HG03378 (cell line): ENCODE data around the gene CHST8.
"Not testable (repeated sequence)": the region's sequence is repeated elsewhere in the genome, so short reads cannot be mapped to it uniquely, and the experiment has no call there.

Experiments
- ATAC-seq: cut with Tn5 transposase; IDR thresholded peaks from one replicate; pipeline ENCODE4 v1.9.1; 2021; ENCODE audit warnings: mild to moderate bottlenecking, moderate library complexity; ENCODE audit not compliant: unreplicated experiment

The CHST8 gene

DNA sequence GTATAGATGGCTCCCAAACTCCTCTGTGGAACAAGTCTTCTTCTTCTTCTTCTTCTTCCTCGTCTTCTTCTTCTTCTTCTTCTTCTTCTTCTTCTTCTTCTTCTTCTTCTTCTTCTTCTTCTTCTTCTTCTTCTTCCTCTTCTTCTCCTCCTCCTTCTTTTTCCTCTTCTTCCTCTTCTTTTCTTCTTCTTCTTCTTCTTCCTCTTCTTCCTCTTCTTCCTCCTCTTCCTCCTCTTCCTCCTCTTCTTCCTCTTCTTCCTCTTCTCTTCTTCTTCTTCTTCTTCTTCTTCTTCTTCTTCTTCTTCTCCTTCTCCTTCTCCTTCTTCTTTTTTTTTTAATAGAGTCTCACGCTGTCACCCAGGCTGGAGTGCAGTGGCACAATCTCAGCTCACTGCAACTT lies 3.4 kb upstream of the CHST8 start:
- not testable (repeated sequence) for ATAC-seq

DNA sequence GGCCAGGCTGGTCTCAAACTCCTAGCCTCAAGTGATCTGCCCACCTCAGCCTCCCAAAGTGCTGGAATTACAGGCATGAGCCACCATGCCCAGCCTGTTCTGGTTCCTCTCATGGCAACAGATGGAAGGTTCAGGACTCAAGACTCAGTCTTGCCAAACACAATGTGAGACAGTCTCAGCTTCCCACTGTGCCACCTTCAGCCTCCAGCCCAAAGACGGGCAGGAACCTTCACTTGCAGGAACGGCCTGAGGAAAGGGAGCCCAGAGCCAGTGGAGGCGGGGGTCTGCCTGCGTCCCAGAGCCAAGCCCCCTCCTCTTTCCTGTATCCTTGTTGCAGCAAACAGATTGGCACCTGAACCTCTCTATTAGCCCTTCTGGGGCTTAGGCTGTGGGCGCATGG lies 2.9 kb upstream of the CHST8 start:
- ATAC-seq = no peak

DNA sequence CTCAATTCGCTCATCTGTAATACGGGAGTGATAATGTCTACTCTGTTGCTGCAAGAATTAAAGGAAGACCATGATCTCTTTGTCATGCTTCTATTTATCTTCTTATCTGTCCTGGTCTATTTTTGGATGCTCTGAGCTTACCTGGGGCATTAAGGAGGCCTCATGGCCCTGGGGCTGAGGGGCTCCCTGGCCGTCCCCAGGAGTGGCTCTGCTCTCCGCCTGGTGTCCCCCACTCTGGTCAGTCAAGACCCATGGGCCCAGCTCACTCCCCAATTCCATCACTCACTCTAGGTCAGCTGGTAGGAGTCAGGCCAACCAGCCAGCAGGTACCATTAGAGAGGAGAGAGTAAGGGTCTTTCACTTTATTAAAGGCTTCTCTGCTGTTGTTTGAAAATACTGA lies 1.1 kb upstream of the CHST8 start:
- ATAC-seq = no peak

DNA sequence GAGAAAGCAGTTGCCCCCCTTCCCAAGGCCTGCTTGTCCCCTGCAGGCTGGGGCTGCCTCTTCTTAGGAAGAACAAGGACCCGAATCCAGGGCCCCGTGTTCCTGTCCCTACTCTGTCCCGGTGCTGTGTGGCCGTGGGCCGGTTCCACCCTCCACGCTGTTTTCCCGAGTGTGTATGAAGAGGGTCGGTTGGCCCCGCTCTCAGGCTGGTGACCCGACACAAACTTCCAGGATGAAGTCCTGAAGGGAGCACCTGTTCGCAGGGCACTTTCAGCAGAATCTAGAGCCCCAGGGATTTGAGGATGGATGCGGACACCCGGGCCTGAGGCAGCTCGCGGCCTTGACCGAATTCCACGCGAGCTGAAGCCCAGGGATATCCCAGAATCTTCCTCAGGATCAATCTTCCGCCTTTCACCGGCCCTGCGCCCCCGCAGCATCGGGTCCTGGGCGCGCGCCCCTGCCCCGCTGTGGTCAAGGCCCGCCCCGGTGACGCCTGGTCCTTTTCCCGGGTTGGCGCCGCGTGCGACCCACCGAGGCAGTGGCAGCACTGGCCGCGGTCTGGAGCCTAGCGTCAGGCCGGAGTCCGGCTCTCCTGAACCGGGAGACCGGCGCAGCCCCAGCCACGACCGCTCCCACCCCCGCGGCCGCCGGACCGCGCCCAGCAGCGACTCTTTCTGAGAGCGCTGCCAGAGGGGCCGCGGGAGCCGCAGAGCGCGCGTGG lies 528 bp upstream of the CHST8 start:
- no peak for ATAC-seq

DNA sequence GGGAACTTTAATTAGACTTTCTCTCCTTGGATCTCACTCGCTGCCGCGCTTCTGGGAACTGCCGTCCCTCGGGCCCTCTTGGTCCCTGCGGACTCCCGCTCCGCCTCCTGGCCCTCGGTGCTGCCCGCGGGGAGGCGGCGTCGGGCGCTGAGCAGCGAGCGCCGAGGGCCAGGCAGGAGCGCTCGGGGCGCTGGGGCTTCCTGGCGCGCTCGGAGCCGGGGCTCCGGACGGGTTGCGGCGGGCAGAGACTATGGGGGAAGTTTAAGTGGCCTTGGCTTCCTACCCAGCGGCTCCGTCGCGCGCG lies 704 bp downstream of the CHST8 start:
- ATAC-seq = no peak

DNA sequence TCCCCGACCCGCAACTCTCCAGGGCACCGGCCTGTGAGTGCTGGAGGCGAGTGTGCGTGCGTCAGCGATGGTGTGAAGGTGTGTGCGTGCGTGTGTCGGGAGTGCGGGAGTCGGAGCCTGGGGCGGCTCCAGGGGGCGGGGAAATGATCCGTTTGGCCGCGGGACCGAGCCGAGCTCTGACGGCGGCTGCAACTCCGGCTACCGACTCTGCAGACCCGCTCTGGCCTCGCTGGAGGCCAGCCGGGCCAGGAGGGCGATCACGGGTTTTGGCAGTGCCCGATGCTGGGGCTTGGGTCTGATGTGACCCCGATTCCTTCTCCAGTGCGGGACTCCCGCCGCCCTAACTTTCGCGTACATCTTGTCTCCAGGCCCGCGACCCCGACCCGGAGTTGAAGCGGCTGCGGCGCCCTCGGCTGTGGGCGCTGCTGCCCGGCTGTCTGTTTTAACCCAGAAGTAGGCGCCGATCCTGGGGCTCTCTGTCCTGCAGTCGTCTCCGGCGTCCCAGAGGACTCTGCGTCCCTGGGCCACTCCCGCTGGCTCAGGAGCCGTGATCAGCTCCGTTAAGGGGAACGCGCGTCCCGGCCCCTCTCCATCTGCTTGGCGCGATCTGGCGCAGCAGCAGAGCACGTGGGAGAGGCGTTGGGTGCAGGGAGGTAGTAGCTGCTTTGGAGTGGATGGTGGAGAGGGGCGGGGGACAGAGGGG lies 1.2 kb downstream of the CHST8 start:
- no peak for ATAC-seq

DNA sequence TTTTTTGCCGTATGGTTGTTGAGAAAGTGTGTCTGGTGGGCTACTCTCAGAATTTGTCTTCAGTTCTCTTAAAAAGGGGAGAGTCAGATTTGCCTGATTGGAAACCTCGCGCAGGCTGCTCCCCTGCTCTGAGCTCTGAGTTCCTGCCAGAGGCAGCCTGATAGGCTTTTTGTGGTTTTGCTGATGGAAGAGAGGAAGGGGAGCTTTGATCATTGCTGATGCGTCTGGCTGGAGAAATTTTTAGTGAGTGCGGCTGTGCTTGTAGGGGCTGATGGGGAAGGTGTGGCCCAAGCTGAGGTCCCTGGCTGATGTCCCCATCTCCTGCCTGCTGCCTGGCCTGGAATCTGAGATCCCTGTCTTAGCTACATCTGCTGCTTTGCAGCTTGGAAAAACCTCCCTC lies 2.8 kb downstream of the CHST8 start:
- no peak for ATAC-seq

DNA sequence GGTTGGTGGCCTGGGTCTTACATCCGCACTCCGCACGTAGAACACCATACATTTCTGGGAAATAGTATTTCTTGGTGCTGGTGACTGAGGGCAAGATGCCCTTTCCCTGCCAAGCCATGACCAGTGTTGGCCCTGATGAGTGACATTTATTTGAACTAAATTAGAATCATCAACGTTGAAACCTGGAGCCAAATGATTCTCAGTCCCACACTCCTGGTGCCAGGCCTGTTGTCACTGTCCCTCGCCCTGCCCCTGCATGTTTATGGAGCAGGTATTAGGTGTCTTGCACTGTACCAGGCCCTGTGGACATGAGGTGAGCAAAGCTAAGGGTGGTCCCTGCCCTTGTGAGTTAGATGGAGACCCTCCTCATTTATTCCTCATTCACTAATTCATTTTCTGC lies 5.8 kb downstream of the CHST8 start:
- ATAC-seq = no peak

DNA sequence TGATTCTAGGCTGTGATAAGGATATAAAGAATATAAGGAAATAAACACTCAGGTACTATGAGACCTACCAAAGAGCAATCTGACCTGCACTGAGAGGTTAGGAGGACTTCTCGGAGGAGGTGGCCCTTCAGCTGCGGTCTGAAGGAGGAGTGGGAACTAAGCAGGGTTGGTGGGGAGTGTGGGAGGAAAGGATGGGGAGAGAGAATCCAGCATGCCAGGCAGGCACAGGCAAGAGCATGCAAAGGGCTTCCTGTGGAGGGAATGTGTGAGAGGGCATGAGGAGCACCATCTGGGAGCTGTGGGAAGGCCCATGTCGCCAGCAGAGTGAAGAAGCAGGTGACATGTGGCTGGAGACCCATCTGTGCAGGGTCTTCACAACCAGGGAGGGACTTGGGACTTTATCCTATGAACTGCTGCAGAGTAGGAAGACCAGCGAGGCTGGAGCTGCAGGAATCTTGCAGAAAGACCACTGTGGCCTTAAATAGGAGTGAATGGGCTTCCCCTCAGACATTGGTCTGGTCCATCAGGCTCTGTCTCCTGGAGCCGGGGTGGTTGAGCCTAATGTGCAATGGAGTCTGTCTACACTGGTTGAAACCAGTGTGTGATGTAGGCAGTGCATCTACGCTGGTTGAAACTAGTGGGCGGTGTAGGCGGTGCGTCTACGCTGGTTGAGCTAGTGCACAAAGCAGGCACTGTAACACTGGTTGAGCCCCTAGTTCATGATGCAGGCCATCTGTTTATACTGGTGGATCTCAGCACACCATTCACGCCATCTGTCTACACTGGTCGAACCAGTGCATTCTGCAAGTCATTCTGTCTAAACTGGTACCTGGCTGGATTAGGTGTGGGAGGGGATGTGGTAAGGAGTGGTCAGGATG lies 6.4 kb downstream of the CHST8 start:
- no peak for ATAC-seq

DNA sequence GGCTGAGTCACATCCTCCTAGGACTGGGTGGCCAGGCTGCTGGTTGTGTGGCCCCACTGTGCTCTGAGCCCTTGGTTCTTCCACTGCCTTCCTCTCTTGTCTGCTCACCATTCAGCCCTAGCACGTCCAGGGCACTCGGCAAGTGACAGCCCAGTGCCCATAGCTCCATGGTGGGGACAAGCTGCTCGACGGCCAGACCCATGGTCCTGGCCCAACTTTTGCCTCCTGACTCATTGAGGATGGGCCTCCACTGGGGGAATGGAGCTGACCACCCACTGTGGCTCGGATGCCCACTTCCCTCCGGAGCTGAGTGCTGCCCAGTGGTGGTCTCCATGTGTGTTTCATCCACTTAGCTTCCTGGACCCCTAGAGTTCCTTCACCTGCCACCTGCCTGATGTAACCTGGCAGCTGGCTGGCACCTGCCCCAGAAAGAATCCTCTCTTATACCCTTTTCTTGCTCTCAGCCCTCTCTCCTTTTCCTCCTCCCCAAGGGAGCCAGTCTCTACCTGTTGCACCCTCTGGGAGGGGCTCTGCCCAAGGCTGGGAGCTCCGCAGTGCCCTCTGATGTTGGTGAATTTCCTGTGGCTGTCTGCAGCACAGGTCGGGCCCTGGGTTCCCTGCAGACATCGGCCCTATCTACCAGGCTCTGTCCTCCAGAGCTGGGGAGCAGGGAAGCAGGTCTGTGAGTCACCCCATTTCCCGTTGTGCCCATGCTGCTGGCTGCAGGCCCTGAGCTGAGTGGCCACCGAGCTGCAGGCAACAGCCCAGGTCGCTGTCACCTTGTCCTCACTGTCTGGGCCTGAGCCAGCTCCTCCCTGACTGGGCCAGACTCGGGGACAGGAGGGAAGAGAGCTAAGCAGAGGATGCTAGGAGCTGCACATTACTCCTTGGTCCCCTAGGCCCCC lies 7.4 kb downstream of the CHST8 start:
- ATAC-seq = no peak

DNA sequence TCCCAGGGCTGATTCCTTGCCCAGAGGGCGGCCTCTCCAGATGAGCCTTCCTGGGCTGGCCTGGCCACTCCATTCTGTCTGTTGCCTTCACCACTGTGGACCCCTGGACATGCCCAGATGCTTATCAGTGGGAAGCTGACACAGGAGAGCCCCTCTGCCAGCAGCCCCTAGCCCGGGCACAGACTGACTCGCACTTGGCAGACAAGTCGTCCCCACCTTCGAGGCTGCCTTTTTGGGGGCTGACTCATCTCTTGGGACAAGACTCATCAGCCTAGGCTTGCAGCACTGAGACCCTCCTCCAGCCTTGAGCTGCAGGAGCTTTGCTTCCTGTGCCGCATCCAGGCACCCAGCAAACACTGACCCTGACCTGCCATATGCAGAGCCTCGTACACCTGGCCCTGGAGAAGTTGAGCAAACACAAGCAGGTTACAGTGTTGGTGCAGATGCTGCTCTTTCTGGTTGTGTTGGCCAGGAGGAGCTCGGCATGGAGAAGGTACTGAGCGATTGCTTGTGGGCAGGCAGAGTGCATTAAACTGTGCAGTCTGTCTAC lies 8.1 kb downstream of the CHST8 start:
- ATAC-seq = no peak

DNA sequence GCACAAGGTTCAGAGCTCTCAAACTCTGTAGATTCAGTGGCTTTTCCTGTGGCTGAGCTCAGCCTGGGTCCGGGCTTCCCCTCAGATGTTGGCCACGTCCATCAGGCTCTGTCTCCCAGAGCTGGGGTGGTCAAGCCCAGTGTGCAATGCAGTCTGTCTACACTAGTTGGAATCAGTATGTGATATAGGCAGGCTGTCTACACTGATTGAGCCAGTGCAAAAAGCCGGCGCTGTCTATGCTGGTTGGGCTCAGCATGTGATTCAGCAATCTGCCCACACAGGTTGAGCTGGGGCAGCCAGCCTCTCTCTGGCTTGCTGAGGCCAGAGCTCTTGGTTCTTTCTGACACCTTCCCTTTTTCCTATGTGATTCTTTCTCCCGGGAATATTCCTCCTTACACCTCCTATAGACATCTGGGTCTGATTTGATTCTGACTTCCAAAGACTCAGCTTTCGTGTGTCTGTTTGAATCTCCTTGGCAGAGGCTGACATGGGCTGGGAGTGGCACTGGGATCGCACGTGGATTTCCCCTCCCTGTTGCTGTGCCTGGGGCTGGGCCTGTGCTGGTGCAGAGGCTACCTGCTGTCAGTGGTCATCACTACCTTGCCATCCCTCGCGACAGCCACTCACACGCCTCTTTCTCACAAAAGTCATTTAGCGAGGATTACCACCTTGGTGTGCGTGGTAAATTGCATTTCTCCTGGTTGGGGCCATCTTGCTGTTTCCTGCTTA lies 9.3 kb downstream of the CHST8 start:
- ATAC-seq = no peak

DNA sequence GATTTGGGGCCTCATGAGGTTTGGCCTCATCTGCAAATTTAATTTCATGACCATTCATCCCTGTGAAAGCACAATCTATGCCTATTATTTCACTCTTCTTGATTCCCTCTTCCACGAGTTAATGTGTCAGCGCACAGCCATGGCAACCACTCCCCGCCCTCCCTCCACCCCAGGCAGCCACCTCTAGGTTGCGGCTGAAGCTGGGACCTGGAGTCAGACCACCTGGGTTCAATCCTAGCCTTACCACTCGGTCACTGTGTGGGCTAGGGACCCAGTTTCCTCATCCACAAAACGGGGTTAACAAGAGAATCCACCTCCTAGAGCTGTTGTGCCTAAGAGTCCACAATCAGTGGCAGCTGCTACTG lies 9.8 kb downstream of the CHST8 start:
- no peak for ATAC-seq

DNA sequence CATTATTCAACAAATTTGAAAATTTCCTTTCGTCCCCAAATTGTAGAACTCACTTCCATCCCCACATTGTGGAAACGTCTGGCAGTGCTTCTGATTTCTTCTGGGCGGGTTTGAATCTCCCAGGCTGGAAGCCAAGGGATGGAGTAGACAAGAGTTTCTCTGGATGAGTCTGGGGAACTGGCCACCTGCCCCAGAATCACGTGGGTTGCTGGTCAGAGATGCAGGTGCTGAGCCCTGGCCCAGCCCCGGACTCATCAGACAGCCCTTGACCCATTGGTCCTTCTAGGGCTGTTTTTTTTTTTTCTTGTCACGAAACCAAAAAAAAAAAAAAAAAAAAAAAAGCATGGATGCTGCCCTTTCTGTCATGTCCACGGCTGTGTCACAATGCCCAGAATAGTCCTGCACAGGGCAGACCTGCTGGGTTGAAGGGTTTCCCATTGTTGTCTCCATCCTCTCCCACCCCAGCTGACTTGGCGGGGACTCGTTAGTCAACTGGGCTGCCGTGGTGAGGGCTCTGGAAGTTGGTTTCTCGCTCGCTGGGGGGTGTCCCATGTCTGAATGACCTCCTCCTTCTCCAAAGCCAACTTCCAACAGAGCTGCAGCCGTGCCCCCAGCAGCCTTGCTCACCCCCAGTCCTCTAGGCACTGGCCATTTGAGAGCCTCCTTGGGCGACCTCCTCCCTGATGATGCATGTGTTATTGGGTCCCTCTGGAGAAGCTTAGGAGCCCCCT lies 12.8 kb downstream of the CHST8 start:
- ATAC-seq = no peak

DNA sequence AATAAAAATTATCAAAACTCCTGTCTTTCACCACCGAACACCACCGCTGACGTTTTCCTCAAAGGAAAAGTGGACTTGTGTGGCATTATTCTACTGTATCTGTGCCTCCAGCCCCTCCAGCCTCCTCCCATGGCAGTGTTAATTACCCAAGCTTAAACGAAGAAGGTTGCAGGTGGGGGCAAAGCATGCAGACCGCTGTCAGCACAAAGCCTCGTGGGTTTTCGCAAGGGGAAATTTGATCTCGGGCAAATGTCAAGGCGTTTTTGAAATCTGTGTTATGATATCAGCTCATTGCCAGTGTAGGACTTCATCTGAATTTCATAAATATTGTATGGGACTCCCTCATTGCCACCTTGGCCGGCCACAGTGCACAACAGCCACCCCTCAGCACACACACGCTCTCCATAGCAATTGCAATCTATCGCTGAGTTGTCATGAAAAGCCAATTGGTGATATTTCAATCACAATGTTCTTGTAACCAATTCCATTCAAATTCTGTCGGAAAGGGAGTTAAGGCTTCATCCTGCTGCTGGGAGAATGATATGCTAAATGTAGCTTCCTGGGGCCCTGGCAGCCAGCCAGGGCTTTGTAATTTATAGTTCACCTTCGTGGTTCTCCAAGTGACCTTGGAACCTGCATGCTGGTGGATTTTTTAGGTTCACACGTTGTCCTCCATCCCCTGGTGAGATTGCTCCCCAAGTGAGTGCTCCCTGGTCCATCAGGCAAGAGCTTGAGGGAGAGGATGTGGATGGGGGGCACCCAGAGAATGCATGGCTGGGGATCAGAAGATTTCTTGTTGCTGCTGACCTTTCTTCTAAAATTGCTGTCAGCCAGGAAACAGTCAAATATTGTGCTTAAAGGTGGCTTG lies 16.6 kb downstream of the CHST8 start:
- no peak for ATAC-seq

DNA sequence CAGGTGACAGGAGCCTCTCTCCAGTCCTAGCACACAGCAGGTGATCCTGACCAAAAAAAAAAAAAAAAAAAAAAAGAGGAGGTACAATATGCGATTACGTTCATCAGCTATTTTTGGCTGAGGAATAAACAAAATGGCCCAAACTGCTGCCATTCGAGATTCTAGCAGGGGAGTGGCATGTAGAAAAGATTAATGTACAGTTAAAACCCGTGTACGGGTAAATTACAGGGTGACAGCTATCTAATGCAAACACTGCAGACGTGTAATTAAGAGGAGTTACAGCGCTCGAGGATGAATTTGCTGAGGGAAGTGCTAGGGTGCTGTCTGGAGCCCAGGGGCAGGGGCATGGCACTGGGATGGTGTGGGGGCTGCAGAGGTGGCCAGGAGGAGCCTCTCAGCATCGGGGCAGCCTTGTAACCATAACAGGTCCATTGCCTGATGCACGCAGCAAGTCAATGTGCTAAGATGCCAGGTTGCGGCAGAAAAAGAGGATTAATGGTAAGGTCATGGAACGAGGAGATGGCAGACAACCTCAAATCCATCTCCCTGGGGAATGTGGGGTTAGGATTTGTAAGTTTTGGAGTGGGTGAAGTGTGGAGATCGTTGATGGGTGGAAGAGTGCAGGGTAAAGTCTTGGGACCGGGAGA lies 17.4 kb downstream of the CHST8 start:
- ATAC-seq = no peak

DNA sequence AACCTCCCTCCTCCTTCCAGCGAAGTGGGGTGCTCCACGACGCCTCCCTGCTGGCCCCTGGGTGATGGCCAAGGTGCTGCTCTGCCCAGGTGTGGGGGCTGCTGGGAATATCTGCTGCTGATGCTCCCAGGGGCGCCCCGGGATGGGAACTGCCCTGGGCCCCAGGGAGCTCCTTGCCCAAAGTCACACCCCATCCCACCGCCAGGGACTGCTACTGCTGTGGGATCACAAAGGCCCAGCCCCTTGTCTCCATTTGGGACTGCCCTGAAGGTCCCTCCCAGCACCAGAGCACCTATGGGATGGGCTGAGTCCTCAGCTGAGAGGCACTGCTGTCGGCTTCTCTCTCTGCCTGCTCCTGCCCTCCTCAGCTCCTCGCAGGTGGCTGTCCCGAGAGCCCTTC lies 19.0 kb downstream of the CHST8 start:
- ATAC-seq = no peak

DNA sequence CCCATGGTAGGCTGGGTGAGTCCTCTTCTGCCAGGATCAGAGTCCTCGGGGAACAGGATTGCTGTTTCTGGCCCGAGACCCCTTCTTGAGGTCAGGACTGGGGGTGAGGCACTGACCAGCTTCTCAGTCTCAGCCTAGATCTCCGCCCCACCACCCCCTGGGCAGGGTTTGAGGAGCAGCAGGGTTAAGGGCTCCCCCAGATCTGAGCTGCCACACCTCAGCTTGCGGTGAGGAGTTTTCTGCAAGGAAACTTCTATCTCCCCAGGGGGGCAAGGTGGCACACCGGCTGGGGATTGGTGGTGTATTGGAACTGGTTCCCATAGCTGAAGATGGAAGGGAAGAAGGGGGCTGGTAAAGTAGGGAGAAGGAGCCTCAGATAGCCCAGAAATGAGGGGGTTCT lies 19.5 kb downstream of the CHST8 start:
- no peak for ATAC-seq
